Endodermal cell (in vitro differentiated cells): ENCODE measurements around the gene CARD8. TPM values are rescaled to one million over a fixed set of nuclear protein-coding genes. Genes with fewer than 3 reads are reported as not detected.

ENCODE experiments used
- DNase-seq: peaks from one replicate; pipeline ENCODE4 v3.0.0-alpha.2; 2017
- H3K27ac ChIP-seq: 2 replicates; pipeline ENCODE4 v1.5.1; 2013; ENCODE audit warnings: mild to moderate bottlenecking, low read depth, low read length, moderate library complexity
- H3K27me3 ChIP-seq: 2 replicates; pipeline ENCODE4 v1.6.1; 2013; ENCODE audit warnings: mild to moderate bottlenecking, low read length, moderate library complexity; ENCODE audit not compliant: insufficient read depth, control insufficient read depth, poor library complexity, severe bottlenecking
- H3K36me3 ChIP-seq: 2 replicates; pipeline ENCODE4 v1.7.0; 2013; ENCODE audit warnings: mild to moderate bottlenecking, low read length, moderate library complexity; ENCODE audit not compliant: control insufficient read depth, insufficient read depth
- H3K4me1 ChIP-seq: one replicate; pipeline ENCODE4 v1.7.0; 2013; ENCODE audit warnings: low read length; ENCODE audit not compliant: control insufficient read depth, insufficient read depth
- H3K4me3 ChIP-seq: 2 replicates; pipeline ENCODE4 v1.5.1; 2013; ENCODE audit warnings: mild to moderate bottlenecking, low read length, moderate library complexity
- H3K9ac ChIP-seq: 2 replicates; pipeline ENCODE4 v1.6.1; 2013; ENCODE audit warnings: mild to moderate bottlenecking, low read length, moderate library complexity; ENCODE audit not compliant: poor library complexity, severe bottlenecking; ENCODE audit errors: extremely low read depth
- H3K9me3 ChIP-seq: 2 replicates; pipeline ENCODE4 v1.6.1; 2013; ENCODE audit warnings: mild to moderate bottlenecking, low read length, moderate library complexity; ENCODE audit not compliant: control insufficient read depth
- H3K27ac Mint-ChIP-seq: 2 replicates; pipeline ENCODE4 v1.8.0; 2020; ENCODE audit warnings: mixed read lengths
- H3K27me3 Mint-ChIP-seq: 2 replicates; pipeline ENCODE4 v1.8.0; 2021; ENCODE audit warnings: mild to moderate bottlenecking, mixed read lengths; ENCODE audit not compliant: insufficient read depth
- H3K36me3 Mint-ChIP-seq: 2 replicates; pipeline ENCODE4 v1.8.0; 2020; ENCODE audit warnings: low read depth, mixed read lengths
- H3K4me1 Mint-ChIP-seq: 2 replicates; pipeline ENCODE4 v1.8.0; 2020; ENCODE audit warnings: mixed read lengths
- H3K4me3 Mint-ChIP-seq: 2 replicates; pipeline ENCODE4 v1.8.0; 2020; ENCODE audit warnings: mild to moderate bottlenecking, moderate library complexity, mixed read lengths
- H3K9me3 Mint-ChIP-seq: 2 replicates; pipeline ENCODE4 v1.8.0; 2020; ENCODE audit warnings: mild to moderate bottlenecking, mixed read lengths
- WGBS, 2 experiments: methylation state at CpG; one replicate each; pipeline versions ENCODE4 v1.1.5 to v1.1.7; 2013; ENCODE audit warnings: missing lambda C conversion rate in 2 of 2, mixed read lengths in 1 of 2; ENCODE audit not compliant: insufficient coverage in 1 of 2, insufficient read length in 1 of 2; 5-methylcytosine and 5-hydroxymethylcytosine counted together
- total RNA-seq, 2 donors: library from RNA; stranded (reverse); fragmentation: NEBNext Ultra II Directional in 1 of 2; extraction: Animal tissue kit (Norgen Biotek cat#: 25700) in 1 of 2; gene quantifications; 2 replicates in 1 of 2; 3 replicates in 1 of 2; pipeline ENCODE4 v1.2.1, GENCODE V29; 2021
- TF ChIP-seq, protein P1 (sequence below): fragments of 200-600 bp; sonication (generic); conservative IDR thresholded peaks from 2 replicates; pipeline ENCODE4 v1.5.0; 2021; ENCODE audit warnings: antibody characterized with exemption, mild to moderate bottlenecking

The CARD8 gene
- total RNA-seq, 2 donors from 2014 or later = 34.0 to 44.6 TPM

DNA sequence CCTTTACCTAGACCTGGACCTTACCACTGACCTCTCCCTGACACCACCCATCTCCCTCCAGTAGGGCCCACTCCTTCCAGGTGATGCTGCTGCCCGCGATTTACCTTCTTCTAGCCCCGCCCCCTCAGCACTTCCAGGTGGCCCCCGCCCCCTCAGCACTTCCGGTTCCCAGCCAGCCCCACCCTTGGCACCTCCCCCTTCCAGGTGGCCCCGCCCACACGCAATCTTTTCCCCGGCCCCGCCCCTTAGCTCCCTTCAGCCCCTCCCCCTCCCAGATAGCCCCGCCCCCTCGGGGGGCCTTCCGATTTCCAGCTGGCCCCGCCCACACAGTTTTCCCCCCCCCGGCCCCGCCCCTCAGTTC lies 86.2 kb downstream of the CARD8 start:
- H3K4me3 ChIP-seq = peak overlapping the region; percentile 84
- H3K9ac ChIP-seq = no peak overlapping the region
- Mint-ChIP-seq H3K9me3 (no peaks in the 10 kb centered on the region), H3K36me3 (peaks cover 24% of the 10 kb centered on the region), H3K27ac (peak overlapping the region; percentile 99), H3K27me3 (no peaks in the 10 kb centered on the region), H3K4me3 (peak overlapping the region; percentile 98), H3K4me1 (peaks cover 12% of the 10 kb centered on the region)
- DNase-seq = peak; percentile 98
- H3K27ac ChIP-seq = peak overlapping the region; percentile 95
- no peaks in the 10 kb centered on the region for H3K27me3 ChIP-seq
- WGBS, 2 experiments = 1 to 15% methylated on average over 2 to 9 of the region's 15 CpGs
- peaks cover 13% of the 10 kb centered on the region for H3K36me3 ChIP-seq
- TF ChIP-seq, protein P1, sequence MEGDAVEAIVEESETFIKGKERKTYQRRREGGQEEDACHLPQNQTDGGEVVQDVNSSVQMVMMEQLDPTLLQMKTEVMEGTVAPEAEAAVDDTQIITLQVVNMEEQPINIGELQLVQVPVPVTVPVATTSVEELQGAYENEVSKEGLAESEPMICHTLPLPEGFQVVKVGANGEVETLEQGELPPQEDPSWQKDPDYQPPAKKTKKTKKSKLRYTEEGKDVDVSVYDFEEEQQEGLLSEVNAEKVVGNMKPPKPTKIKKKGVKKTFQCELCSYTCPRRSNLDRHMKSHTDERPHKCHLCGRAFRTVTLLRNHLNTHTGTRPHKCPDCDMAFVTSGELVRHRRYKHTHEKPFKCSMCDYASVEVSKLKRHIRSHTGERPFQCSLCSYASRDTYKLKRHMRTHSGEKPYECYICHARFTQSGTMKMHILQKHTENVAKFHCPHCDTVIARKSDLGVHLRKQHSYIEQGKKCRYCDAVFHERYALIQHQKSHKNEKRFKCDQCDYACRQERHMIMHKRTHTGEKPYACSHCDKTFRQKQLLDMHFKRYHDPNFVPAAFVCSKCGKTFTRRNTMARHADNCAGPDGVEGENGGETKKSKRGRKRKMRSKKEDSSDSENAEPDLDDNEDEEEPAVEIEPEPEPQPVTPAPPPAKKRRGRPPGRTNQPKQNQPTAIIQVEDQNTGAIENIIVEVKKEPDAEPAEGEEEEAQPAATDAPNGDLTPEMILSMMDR = peak; percentile 36
- no peaks in the 10 kb centered on the region for H3K4me1 ChIP-seq
- H3K9me3 ChIP-seq = no peaks in the 10 kb centered on the region

DNA sequence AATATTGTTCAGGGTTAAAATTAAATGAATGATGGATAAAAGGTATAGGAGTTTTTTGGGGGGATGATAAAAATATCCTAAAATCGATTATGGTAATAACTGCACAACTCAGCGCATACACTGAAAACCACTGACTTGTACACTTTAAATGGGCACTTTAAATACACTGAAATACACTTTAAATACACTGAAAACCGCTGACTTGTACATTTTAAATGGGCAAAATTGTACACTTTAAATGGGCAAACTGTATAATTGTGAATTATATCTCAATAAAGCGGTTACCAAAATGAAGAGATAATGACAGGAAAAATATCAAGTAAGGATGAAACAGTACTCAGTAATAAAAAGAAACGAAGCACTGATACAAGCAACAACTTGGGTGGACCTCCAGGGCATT lies 87.0 kb downstream of the CARD8 start:
- 80 to 81% methylated on average over 2 to 5 of the region's 5 CpGs for WGBS, 2 experiments
- Mint-ChIP-seq H3K4me3 (peak overlapping the region; percentile 98), H3K36me3 (peaks cover 24% of the 10 kb centered on the region), H3K9me3 (no peaks in the 10 kb centered on the region), H3K27ac (no peak overlapping the region), H3K4me1 (peaks cover 12% of the 10 kb centered on the region), H3K27me3 (no peaks in the 10 kb centered on the region)
- TF ChIP-seq, protein P1 = no peak
- Histone ChIP-seq H3K27ac (no peak overlapping the region), H3K4me3 (no peak overlapping the region), H3K9me3 (no peaks in the 10 kb centered on the region), H3K27me3 (no peaks in the 10 kb centered on the region), H3K36me3 (peaks cover 14% of the 10 kb centered on the region), H3K4me1 (no peaks in the 10 kb centered on the region), H3K9ac (no peak overlapping the region)
- DNase-seq = no peak

DNA sequence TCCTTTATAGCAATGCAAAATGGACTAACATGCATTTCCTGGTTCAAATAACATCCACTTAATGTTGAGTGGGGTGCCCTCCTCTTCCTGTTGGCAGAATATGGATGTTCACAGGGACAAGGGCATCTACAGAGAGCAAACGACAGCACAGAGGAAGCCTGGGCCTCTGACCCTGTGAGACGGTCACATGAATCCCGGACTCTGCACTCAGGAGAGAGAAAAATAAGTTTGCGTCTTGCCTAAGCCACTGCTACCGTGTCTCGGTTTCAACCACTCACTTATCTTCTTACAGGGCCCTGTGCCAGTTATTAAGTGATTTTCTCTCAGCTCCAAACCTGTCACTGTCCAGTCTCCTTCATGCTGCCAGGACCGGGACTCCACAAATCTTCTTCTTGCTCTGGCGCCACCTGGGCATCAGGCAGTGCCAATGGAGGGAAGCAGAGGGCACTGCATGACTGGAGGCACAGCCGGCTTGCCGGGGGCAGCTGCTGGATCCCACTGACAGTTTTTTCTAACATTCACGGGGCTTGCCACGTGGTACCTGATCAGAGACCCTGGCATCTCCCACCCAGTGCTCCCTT lies 97.4 kb downstream of the CARD8 start:
- Mint-ChIP-seq H3K27ac (no peak overlapping the region), H3K36me3 (peaks cover 57% of the 10 kb centered on the region)

More for the DNA sequence above, 97.4 kb downstream of the CARD8 start:
- no peaks in the 10 kb centered on the region for H3K9me3 ChIP-seq
- no peak overlapping the region for H3K4me3 ChIP-seq
- H3K9me3 Mint-ChIP-seq = no peaks in the 10 kb centered on the region
- H3K27me3 ChIP-seq = no peaks in the 10 kb centered on the region
- no peaks in the 10 kb centered on the region for H3K4me1 Mint-ChIP-seq
- TF ChIP-seq, protein P1 = no peak
- 85 to 92% methylated on average over 9 to 12 of the region's 12 CpGs for WGBS, 2 experiments
- H3K4me1 ChIP-seq = no peaks in the 10 kb centered on the region
- H3K27ac ChIP-seq = no peak overlapping the region
- no peak for DNase-seq
- no peaks in the 10 kb centered on the region for H3K27me3 Mint-ChIP-seq
- H3K9ac ChIP-seq = no peak overlapping the region
- peaks cover 31% of the 10 kb centered on the region for H3K36me3 ChIP-seq
- no peak overlapping the region for H3K4me3 Mint-ChIP-seq

Other genes starting within 250 kb of the CARD8 start
- gene CABP5, start 211.8 kb downstream of the CARD8 start, total RNA-seq = not detected
- gene PLA2G4C, start 145.1 kb downstream of the CARD8 start, total RNA-seq = 1 to 10 TPM; 1.3 to 1.4 TPM
- 100 to 1,000 TPM in 1 of 2 donors, 10 to 100 TPM in 1; 91.6 to 117 TPM for gene LIG1, start 85.6 kb downstream of the CARD8 start, total RNA-seq
- 10 to 100 TPM in 1 of 2 donors, 1 to 10 TPM in 1; 9.9 to 13.0 TPM for gene ZSWIM9, start 85.2 kb downstream of the CARD8 start, total RNA-seq
- gene ZNF114, start 14.2 kb upstream of the CARD8 start, total RNA-seq = 10 to 100 TPM; 10.6 to 14.6 TPM
- gene EMP3, start 69.6 kb upstream of the CARD8 start, total RNA-seq = 1 to 10 TPM; 3.5 TPM
- 10 to 100 TPM; 13.9 to 19.1 TPM for gene TMEM143, start 108.0 kb upstream of the CARD8 start, total RNA-seq
- not detected for gene SYNGR4, start 108.5 kb upstream of the CARD8 start, total RNA-seq
- 100 to 1,000 TPM; 227 to 285 TPM for gene KDELR1, start 135.6 kb upstream of the CARD8 start, total RNA-seq
- 1 to 10 TPM in 1 of 2 donors, under 1 TPM in 1; 0.77 to 1.2 TPM for gene GRIN2D, start 137.8 kb upstream of the CARD8 start, total RNA-seq
- 10 to 100 TPM; 36.6 to 39.2 TPM for gene GRWD1, start 190.1 kb upstream of the CARD8 start, total RNA-seq
- gene KCNJ14, start 199.7 kb upstream of the CARD8 start, total RNA-seq = 1 to 10 TPM in 1 of 2 donors, under 1 TPM in 1; 0.73 to 1.1 TPM
- 100 to 1,000 TPM; 106 to 133 TPM for gene CYTH2, start 213.5 kb upstream of the CARD8 start, total RNA-seq